ENCODE data around the gene RIN1.

GRCh38 chr11:66310324-66310723 lies 25.9 kb downstream of the RIN1 start:
- TF ChIP-seq GLIS3 (CRISPR knock-in tag; IDR thresholded peaks at IDR 0.05), result no peak
- no peak for TF ChIP-seq TSHZ2 (CRISPR knock-in tag; IDR thresholded peaks at IDR 0.05)
- no peak for TF ChIP-seq PATZ1 (CRISPR knock-in tag; IDR thresholded peaks at IDR 0.05; ENCODE audit: borderline replicate concordance)
- TF ChIP-seq OSR1 (CRISPR knock-in tag; IDR thresholded peaks at IDR 0.05), result no peak
- no peak for TF ChIP-seq ZFP3 (CRISPR knock-in tag; IDR thresholded peaks at IDR 0.05)

All from SK-N-SH treated with all-trans-retinoic acid at 6 μM for 48 hours (cell line).